Mesodermal cell (in vitro differentiated cells): ENCODE measurements around the gene SART1.

Source experiments
- H3K27ac ChIP-seq: 2 replicates; pipeline ENCODE4 v1.7.0; 2013; ENCODE audit warnings: mild to moderate bottlenecking, low read depth, low read length, moderate library complexity; ENCODE audit not compliant: severe bottlenecking
- H3K36me3 ChIP-seq: 2 replicates; pipeline ENCODE4 v1.7.1; 2013; ENCODE audit warnings: mild to moderate bottlenecking, low read length, moderate library complexity; ENCODE audit not compliant: control insufficient read depth, insufficient read depth
- H3K4me1 ChIP-seq: one replicate; pipeline ENCODE4 v1.7.1; 2013; ENCODE audit warnings: mild to moderate bottlenecking, low read length; ENCODE audit not compliant: insufficient read depth, control insufficient read depth, poor library complexity, severe bottlenecking
- H3K4me3 ChIP-seq: 2 replicates; pipeline ENCODE4 v1.7.0; 2013; ENCODE audit warnings: low read length, control low read depth, mild to moderate bottlenecking; ENCODE audit not compliant: insufficient read depth, poor library complexity, severe bottlenecking; ENCODE audit errors: extremely low read depth
- H3K9me3 ChIP-seq: 2 replicates; pipeline ENCODE4 v1.7.1; 2013; ENCODE audit warnings: mild to moderate bottlenecking, low read length, moderate library complexity; ENCODE audit not compliant: control insufficient read depth
- WGBS, 2 experiments: methylation state at CpG; one replicate each; pipeline ENCODE4 v1.1.5; 2013; ENCODE audit warnings: missing lambda C conversion rate in 2 of 2; ENCODE audit not compliant: insufficient coverage in 2 of 2; 5-methylcytosine and 5-hydroxymethylcytosine counted together

Gene SART1

DNA sequence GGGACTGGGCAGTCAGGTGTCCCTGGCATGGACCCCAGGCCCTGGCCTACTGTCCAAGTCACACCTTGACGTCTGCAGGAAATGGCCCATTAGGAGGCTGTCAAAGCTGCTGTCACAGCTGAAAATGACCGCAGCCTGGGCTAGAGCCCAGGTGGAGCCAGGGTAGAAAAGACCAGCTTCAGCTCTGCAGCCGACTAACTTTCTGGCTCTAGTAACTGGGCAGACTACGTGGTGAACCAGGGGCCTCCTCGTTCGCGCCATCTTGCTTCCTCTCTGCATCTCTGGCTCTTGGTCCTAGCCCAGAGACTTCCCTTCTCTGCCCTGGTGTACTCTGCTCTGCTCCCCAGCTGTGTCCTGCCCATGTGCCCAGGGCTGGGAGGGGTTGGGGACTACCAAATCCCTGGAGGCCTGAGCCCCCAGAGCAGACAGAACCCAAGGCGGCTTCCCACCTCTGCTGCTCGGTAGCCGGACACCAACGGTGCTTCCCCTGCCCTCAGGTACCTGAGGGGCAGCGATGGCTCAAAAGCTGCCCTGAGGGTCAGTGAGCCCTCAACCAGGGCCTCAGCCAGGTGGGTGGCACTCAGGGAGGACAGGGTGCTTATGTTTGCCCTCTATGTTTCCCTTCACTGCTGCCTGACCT, 19.7 kb downstream of the SART1 start:
- H3K27ac ChIP-seq = no peak overlapping the region
- no peaks in the 10 kb centered on the region for H3K4me1 ChIP-seq
- 91% methylated on average over 12 of the region's 12 CpGs for WGBS, 2 experiments
- H3K9me3 ChIP-seq = no peaks in the 10 kb centered on the region
- no peak overlapping the region for H3K4me3 ChIP-seq
- H3K36me3 ChIP-seq = peaks cover 41% of the 10 kb centered on the region

GRCh38 chr11:65981972-65982823, 20.7 kb downstream of the SART1 start:
- 88 to 91% methylated on average over 11 to 13 of the region's 16 CpGs for WGBS, 2 experiments
- H3K4me1 ChIP-seq = no peaks in the 10 kb centered on the region
- peaks cover 31% of the 10 kb centered on the region for H3K36me3 ChIP-seq
- no peak overlapping the region for H3K27ac ChIP-seq
- H3K4me3 ChIP-seq = no peak overlapping the region
- H3K9me3 ChIP-seq = no peaks in the 10 kb centered on the region

- whole genome bisulfite sequencing, 2 experiments = 87% methylated on average over 16 to 18 of the region's 22 CpGs
Measured at GRCh38 chr11:65982824-65983588, 21.5 kb downstream of the SART1 start.

DNA sequence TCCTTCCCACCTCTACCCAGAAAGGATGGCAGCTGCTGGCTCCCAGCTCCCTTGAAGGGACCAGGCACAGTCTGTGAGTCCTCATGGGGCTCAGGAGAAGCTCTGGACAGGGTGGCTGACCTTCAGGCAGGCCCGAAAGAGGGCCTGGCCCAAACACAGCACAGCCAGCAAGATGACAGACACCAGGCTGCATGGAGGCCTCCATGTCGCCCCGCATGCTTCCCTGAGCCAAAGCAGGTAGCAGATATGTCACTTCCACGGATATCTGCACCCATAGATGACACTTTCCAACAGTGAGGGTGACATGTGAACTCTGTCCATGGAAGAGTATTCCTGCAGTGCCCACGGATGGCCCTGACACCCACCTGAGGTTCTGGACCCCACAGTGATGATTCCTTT, 22.1 kb downstream of the SART1 start:
- Histone ChIP-seq H3K27ac (no peak overlapping the region), H3K36me3 (peaks cover 17% of the 10 kb centered on the region), H3K4me3 (no peak overlapping the region), H3K4me1 (no peaks in the 10 kb centered on the region), H3K9me3 (no peaks in the 10 kb centered on the region)
- 91 to 95% methylated on average over 5 of the region's 5 CpGs for WGBS, 2 experiments

More at GRCh38 chr11:65982824-65983588, 21.5 kb downstream of the SART1 start:
- no peaks in the 10 kb centered on the region for H3K4me1 ChIP-seq
- H3K27ac ChIP-seq = no peak overlapping the region
- no peaks in the 10 kb centered on the region for H3K9me3 ChIP-seq
- no peak overlapping the region for H3K4me3 ChIP-seq
- peaks cover 23% of the 10 kb centered on the region for H3K36me3 ChIP-seq

DNA sequence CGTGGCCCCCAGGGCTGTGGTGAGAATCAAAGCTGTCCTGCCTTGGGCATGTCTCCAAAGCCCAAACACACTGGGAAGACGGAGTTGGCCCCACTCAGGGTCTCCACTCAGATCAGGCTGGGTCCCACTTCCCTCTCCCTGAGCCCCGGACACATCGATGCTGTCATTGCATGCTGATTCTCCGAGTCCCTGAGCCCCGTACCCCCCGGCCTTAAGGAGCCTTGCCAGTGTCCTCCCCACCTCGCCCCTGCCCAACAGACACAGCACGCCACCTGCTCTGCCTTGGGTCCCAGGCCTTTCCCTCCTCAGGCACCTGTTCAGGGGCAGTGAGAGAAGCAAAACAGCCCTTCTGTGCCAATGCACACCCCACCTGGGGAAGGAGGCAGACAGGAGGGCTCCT, 25.8 kb downstream of the SART1 start:
- no peaks in the 10 kb centered on the region for H3K9me3 ChIP-seq
- H3K36me3 ChIP-seq = peaks cover 23% of the 10 kb centered on the region
- H3K4me3 ChIP-seq = no peak overlapping the region
- H3K4me1 ChIP-seq = no peaks in the 10 kb centered on the region
- no peak overlapping the region for H3K27ac ChIP-seq
- WGBS, 2 experiments = 85 to 89% methylated on average over 8 to 9 of the region's 9 CpGs

DNA sequence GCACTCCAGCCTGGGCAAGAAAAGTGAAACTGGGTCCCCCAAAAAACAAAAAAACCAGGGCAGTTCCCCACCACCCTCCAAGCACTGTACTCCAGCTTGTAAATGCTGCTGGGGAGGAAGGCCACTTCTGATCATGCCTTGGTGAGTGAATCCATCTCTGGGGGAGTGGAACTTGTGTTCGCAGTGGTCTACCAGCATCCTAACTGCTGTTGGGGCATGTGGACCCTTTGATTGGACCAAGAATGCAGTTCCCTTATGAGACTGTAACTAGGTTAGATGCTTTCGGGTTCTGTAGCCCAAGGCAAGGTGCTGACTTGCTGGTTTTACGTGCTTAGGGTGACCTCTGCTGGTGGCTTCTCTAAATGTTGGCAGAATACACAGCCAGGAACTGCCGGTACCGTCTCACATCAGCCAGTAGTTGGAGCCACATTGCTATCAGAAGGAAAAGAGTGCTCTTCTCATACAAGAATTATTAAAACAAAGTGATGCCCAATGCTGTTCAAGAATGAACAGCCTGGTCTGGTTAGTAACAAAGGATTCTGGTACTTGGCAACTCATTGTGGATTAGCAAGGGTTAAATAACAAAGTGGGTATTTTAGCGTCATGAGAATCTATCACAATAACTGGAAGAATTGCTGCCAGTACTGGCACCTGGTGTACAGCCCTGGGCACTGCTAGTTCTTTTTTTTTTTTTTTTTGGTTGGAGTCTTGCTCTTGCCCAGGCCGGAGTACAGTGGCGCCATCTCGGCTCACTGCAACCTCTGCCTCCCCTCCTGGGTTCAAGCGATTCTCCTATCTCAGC, 27.5 kb downstream of the SART1 start:
- Histone ChIP-seq H3K4me3 (no peak overlapping the region), H3K4me1 (no peaks in the 10 kb centered on the region), H3K36me3 (peaks cover 28% of the 10 kb centered on the region), H3K9me3 (no peaks in the 10 kb centered on the region), H3K27ac (peak overlapping the region; percentile 29)
- WGBS, 2 experiments = 13 to 41% methylated on average over 3 to 7 of the region's 10 CpGs

DNA sequence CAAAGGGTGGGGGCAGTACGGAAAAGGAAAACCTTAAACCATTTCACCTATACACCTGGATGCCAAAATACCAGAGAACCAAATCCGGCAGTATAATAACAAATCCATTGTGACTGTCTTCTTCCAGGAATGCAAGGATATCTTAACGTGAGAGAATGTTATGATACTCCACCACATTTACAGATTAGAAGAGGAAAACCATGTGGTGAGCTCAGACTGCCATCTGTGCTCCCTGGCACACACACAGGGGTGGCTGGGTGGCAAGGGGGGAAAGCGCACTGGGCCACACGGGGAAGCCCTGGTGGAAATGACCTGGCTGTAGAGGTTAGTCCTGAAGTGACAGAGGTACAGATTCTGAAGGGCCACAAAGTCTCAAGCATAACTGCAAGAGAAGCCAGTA, 30.5 kb downstream of the SART1 start:
- Histone ChIP-seq H3K4me3 (no peak overlapping the region), H3K9me3 (no peaks in the 10 kb centered on the region), H3K36me3 (peaks cover 44% of the 10 kb centered on the region), H3K4me1 (no peaks in the 10 kb centered on the region), H3K27ac (no peak overlapping the region)
- 100% methylated on average over 2 to 3 of the region's 5 CpGs for WGBS, 2 experiments

- peaks cover 6% of the 10 kb centered on the region for H3K4me1 ChIP-seq
- 94 to 100% methylated on average over 2 of the region's 2 CpGs for WGBS, 2 experiments
- no peak overlapping the region for H3K27ac ChIP-seq
- H3K9me3 ChIP-seq = no peaks in the 10 kb centered on the region
- H3K36me3 ChIP-seq = peaks cover 55% of the 10 kb centered on the region
- H3K4me3 ChIP-seq = no peak overlapping the region
Measured at GRCh38 chr11:65997286-65997685, 35.8 kb downstream of the SART1 start.

- Histone ChIP-seq H3K36me3 (peaks cover 61% of the 10 kb centered on the region), H3K4me1 (peaks cover 16% of the 10 kb centered on the region), H3K27ac (peak within 1 kb of the TSS; percentile 98), H3K4me3 (peak within 1 kb of the TSS; percentile 93), H3K9me3 (no peaks in the 10 kb centered on the region)
- WGBS, 2 experiments = 0% methylated on average over 48 to 49 of the region's 55 CpGs
Measured at GRCh38 chr11:66001942-66002647, 40.6 kb downstream of the SART1 start, which contains the start of the genes BANF1 and EIF1AD. Gene BANF1, plus strand, starts transcription at chr11:66002503. Its CDS starts 748 bp downstream, at chr11:66003251. Gene EIF1AD, minus strand, starts transcription at chr11:66002157. Its CDS starts 1,768 bp downstream, at chr11:66000389.
